ENCODE data around the gene LDLRAD3.

- TF ChIP-seq CTCF (IDR thresholded peaks at IDR 0.05): no peak
- no peak for TF ChIP-seq POLR2A (IDR thresholded peaks at IDR 0.05)
Observed at GRCh38 chr11:36230779-36231699, 287.2 kb downstream of the LDLRAD3 start.

Data from uterus (tissue), 2 donors.